NCI-H774 (cell line): ENCODE measurements around the gene VAPB.

ENCODE experiments used
- DNase-seq: peaks from one replicate; lab custom pipeline; 2025; lab: John Stamatoyannopoulos, UW

VAPB gene

DNA sequence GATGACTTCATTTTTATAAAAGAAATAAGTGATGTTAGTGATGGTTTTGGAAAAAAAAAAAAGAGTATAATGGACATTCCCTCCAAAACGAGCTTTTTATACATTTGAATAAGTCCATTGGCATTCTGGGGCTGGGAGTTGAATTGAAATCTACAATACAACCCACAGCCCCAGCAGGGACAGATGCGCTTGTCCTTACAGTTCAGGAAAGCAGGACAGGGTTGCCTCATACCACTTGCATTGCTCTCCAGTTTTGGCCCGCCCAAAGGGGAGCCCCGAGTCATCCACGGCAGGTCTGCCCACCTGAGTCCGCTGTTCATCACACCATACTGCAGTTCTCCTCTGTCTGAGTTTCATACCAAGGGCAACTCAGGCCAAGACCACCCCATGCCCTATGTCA is 46.2 kb downstream of the VAPB start:
- no peak for DNase-seq

DNA sequence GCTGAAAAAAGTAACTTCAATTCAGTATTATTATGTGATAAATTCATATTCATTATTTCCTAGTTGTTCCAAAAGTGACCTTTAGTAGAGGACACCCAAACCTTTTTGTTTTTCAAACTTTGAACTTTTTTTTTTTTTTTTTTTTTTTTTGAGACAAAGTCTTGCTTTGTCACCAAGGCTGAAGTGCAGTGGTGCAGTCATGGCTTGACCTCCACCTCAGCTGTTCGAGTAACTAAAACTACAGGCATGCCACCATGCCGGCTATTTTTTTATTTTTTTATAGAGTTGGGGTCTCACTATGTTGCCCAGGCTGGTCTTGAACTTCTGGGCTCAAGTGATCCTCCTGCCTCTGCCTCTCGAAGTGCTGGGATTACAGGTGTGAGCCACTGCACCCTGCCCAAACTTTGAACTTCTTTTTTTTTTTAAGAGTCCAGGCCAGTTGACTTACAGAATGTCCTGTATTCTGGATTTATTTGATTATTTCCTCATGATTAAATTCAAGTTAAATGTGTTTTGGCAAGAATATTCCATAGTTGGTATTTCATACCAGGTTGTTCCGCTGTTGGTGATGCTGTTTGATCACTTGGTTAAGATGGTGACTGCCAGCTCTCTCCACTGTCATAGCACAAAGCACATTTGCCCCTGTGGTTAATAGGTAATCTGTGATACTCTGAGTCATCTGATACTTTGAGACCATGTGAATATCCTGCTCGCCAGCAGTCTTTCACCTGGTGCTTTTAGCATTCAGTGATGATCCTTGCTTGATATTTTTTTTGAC is 48.0 kb downstream of the VAPB start:
- no peak for DNase-seq

DNA sequence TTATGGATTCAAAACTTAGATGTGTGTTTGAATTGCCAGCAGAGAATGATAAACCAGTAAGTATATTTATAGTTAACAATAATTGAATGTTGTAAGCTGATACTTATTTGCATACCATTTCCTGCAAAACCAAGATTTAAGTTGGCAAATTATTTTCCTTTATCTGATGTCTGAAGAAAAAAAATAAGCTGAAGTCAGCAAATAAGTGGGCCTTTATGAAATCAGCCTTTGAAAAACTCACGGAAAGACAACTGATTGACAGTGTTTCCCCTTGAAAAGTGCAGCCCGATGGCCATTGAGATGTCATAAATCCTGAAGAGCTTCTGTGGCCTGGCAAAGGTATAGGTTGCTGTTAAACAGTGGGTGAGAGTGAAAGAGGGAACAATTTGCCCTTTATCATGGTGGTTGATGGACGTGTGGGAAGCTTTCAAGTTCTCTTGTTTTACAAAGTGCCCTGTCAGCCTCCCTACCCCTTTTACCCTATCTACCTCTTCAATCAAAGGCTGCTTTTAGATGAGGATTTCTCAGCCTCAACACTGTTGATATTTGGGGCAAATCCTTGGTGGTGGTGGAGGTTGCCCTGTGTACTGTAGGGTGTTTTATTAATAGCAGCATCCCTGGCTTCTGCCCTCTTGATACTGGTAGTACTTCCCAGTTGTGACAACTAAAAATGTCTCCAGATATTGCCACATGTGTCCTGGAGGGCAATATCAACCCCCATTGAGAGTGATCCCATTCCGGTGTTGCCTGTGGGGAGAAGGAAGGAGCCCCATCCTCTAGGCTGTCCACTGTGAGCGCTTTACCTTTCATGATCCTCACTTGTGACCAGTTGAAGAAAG is 50.2 kb downstream of the VAPB start:
- no peak for DNase-seq

DNA sequence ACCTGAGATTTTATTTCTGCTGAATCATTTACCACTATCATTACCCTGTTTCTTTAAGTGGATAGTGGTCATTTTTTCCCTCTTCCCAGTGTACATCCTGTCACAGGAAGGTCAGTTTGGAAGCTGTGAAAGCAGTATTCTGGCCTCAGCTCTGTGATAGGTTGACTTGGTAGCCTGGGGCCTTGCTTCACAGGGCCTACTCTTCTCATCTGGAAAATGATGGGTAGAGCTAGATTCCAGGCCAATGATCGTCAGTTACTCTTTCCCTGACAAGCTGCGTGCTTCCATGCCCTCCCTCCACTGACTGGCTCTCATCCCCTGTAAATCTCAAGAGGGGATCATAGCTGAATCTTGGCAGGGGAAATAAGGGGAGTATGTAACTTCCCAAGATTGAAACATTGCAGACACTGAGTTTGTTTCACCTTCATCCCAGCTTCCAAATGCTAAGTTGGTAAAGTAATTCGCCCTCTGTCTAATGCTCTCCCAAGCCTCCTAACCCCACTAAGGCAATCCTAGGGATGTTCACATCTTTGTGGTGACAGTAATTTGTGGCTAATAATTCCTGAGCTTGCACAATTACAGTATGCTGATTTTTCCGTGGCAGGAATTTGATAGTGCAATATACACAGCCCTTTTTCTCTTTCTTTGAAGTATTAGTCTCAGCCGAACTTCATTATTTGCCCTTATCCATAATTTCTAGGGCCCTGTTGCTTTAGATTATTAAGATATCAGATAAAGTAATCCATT is 51.2 kb downstream of the VAPB start:
- DNase-seq = no peak

DNA sequence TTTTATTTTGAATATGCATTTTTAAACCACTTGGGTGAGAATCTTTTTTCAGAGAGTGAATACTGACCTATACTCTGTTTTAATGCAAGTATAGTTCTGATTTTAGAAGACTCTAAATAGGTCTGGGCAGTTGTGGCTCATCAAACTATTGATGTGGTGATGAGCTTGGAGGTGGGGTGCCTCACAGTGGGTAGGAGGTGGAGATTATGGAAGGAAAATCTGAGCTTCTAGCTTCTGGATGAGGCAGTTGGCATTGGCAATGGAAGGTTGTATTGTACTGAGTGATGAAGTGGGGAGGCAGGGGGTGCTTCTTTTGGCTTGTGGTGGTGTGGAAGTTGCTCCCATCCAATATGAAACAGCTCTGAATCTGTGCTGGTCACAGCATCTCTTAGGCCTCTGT is 52.7 kb downstream of the VAPB start:
- DNase-seq = no peak

DNA sequence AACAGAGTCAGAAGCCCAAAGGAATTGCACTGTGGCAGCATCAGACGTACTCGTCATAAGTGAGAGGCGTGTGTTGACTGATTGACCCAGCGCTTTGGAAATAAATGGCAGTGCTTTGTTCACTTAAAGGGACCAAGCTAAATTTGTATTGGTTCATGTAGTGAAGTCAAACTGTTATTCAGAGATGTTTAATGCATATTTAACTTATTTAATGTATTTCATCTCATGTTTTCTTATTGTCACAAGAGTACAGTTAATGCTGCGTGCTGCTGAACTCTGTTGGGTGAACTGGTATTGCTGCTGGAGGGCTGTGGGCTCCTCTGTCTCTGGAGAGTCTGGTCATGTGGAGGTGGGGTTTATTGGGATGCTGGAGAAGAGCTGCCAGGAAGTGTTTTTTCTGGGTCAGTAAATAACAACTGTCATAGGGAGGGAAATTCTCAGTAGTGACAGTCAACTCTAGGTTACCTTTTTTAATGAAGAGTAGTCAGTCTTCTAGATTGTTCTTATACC is 55.8 kb downstream of the VAPB start:
- DNase-seq = no peak

DNA sequence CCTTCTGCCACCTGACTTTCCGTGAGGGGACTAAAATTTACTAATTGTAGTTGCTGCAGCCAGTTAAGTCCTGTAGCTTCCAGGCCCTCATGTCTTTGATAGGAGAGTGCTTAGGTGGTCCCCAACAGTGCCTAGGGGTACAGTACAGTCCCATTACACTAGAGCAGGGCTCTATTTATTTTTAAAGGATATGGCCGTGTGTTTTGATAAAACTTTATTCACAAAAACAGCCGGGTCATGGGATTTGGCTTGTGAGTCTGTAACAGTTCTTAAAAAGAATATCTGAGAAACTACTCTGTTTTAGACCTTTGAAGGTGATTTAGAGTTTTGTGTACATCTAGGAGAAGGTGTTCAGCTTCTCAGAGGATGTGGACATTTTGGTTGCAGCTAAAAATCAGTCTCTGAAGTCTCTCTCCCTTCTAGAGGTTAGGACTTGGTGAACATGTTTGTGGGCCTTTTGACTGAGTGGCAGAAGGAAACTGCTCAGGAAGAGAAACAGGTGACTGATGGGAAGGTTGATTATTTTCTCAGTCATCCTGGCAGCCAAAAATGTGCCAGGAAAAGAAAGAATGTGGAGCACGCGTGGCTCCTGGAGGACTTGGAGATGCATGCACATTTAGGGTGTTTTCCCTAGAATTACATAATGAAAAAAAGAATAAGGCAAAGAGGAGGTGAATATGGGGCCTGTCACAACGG is 57.4 kb downstream of the VAPB start:
- no peak for DNase-seq

DNA sequence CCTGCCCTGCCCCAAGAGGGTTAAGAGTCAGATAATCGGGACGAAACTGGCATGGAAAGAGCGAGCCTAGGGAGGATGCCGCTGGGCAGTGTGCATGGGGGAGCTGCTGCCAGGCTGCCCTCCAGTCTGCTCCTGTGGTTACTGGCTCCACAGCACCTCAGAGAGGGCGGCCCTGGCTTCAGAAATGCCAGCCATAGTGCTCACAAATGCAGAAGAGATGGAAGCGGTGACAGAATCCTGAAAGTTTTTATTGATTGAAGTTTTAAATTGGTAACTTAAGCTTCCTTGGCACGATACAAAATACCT is 57.9 kb downstream of the VAPB start:
- DNase-seq = no peak

DNA sequence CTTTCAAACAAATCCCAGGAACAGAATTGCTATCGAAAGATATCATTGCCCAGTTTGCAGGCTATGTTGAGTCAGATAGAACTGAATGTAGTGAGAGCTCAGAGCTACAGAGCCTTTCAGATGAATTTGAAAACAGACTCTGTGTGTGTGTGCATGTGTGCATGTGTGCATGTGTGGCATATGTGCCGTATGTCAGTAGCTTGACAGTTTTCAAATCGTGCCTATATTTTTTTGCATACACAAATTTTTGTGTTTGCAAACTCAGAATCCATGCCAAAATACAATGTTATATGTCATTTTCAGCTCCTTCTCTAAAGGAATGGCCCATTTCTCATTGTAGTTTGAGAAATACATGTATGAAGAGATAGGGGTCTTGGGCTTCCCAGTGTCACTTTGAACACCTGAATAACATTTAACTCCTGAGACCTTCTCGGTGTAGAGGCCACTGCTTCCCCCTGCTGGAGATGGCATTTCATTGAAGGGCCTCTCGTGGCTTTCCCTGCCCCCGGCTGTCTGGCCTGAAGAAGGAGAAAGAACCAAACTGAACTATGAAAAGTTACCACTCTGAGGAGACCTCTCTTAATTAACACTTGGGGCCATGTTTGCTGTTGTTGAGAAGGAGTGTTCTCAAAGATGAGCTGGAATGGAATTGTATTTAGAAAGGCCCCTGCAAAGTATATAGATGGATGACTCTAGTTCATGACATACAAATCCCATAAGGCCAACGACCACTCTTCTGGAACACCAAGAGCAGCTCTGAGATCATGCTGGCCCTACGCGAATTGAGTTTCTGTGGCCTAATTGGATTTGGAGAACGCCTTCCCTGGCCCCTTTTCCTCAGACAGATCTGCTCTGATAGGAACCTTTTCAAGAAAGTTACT is 58.7 kb downstream of the VAPB start:
- DNase-seq = no peak

DNA sequence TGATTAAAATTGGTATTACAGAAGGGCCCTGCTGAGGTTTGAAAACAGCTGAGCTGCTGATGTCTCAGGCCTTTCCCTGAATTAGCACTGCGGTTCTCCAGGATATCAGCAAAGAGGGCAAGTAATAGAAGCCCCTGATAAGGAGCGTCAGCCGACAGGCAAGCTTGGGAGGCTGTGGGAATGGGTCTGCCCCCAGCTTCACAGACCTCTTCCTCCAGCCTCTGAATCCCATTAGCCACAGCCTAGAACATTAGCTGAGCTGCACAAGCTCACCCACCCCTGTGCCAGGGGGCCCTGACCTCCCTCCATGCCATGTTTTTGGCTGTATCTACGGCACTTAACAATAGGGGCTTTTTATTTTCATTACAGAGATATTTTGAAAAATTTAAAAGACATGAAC is 59.9 kb downstream of the VAPB start:
- DNase-seq = no peak

DNA sequence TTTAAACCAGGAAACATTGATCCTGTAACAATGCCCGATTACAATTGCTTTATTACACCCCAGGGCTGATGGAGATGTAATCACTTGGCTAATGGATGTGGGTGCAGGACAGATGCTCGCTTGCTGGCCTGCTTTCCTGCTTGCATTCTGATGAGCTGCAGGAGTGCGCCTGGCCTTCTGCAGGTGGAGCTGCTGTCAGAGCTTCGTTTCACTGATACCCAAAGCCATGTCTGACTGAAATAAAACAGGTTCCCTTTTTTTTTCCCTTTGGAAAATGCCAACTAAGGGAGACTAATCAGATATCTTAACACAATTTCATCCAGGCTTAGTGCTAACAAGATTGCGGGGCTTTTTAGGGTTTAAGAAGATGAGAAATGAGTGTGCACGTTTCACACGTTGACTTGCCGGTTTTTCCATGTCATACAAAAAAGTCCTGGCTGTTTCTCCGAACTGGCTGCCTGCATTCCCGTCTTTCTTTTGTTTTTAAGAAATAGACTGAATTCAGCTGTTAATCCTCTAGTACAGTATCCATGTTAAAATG is 60.7 kb downstream of the VAPB start:
- DNase-seq = no peak

DNA sequence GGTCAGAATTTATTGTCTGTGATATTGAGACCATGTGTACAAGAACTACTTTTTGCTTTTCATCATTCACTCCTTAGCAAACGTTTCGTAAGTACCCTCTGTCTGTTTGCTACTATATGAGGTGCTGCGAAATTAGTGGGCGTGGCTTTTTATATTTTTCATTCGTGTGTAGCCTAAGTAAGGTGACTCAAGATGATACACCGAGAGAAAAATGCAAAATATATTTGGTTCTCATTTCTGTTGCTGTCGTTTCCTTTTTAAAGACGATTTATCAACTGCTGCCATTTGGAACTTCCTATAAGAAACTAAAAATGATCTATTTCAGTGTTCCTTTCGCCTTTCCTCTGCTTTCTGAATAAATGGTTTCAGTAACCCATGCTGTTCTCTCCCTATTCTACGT is 61.2 kb downstream of the VAPB start:
- DNase-seq = no peak

DNA sequence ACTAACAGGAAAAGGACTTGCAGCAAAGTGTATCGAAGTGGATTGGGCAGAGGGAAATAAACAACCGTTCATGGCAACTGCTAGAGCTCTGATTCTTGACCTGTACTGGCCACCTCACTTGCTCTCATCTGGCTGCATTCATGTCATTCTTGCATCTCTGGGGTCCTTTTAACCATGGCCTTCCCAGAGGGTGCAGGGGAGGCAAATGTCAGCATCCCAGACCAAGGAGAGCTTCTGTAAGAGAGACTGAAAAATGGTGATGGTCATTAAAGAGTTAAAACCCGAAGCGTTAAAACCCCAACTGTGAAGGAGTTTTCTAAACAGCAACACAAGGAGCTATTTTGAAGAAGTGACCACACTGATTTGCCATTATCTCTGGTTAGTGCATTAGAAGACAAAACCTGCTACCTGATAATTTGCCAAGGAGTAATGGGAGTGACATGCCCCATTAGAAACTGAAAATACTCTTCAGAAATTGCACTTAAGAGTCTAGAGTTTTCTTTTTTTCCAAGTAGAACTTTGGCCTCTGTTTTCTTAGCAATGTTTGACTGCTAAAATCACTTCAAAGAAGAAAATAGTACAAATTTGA is 63.7 kb downstream of the VAPB start:
- DNase-seq = no peak

DNA sequence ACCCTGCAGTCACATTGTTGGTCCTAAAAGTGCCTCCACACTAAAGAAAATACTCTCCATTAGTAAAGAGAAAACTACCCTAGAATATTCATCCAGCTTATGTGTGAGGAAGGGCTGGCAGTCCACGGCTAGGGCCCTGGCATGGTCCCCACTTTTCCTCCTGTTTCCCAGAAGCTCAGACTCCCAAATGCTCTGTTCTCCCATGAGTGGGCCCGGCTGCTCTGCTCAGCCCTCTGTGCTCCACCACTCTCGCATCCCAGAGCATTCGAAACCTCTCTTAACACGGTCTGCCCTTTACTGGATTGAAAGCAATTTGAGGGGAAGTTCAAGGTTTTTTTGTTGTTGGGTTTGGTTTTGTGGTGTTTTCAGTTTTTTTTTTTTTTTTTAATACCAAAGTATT is 64.4 kb downstream of the VAPB start:
- no peak for DNase-seq

DNA sequence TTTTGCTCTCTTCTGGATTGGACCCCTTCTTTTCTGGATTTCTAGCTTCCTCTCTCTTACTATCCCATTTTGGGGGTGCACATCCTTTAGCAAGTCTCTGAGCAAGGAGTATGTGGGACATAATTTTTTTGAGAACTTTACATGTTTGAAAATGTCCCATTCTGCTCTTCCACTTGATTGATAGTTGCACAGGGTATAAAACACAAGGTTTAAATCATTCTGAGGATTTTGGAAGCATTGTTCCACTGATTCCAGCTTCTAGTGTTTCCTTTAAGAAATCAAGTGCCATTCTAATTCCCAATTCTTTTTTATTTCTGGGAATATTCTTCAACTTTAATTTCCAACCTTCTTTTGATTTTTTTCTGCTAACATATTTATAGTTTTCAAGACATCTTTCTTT is 65.4 kb downstream of the VAPB start:
- no peak for DNase-seq

DNA sequence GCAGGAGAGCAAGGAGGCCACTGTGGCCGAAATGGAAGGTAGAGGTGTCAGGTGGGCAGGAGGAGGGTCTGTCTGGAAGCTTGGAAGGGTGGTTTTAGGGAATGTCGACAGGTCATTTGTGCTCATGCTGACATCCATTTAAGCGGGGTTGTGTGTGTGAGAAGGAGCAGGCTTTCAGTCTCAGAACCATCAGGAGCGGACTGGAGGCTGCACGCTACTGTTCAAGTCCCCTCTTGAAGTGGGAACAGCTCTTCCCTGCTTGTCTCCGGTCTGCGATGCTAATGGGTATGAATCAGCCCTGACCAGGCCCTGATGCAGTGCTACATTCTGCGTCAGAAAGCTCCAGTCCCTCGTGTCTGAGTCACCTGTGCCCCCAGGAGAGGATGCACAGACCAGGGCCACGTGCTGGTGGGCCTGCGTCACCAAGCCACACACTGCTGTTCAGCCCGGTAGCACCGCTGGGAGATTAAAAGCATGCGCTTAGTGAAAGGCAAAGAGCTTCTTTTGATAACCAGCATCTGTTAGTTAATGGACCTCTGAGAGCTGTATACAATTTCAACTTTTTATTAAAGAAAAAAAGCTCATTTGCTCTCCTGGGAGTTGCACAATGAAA is 68.2 kb downstream of the VAPB start:
- no peak for DNase-seq

DNA sequence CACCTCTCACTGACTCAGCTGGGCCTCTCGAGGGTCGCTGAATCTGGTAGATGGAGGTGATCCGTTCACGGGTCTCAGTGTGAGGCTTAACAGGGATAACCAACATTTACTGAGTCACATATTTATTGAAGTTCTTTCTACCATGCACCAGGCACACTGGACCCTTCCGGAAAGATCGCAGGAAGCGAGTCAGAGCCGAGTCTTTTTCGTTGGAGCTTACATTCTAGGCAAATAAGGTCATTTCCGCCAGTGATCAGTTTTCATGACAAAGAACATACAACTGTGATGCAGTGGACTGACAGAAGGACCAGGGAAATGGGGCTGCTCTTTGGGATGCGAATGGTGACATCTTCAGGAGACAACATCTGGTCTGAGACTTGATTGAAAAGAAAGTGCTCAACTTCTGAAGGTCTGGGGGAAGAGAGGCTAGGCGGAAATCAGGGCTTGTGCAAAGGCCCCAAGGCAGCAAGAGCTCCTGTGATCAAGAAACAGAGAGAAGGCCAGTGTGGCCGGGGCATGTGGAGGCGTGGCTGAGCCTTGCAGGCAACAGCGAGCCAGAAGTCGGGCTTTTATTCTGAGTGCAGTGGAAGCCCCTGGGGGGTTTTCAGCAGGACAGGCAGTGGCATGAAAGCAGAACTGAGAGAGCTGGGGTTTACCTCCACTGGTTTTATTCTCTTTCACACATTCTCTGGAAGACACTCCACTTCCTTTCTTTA is 69.5 kb downstream of the VAPB start:
- no peak for DNase-seq

DNA sequence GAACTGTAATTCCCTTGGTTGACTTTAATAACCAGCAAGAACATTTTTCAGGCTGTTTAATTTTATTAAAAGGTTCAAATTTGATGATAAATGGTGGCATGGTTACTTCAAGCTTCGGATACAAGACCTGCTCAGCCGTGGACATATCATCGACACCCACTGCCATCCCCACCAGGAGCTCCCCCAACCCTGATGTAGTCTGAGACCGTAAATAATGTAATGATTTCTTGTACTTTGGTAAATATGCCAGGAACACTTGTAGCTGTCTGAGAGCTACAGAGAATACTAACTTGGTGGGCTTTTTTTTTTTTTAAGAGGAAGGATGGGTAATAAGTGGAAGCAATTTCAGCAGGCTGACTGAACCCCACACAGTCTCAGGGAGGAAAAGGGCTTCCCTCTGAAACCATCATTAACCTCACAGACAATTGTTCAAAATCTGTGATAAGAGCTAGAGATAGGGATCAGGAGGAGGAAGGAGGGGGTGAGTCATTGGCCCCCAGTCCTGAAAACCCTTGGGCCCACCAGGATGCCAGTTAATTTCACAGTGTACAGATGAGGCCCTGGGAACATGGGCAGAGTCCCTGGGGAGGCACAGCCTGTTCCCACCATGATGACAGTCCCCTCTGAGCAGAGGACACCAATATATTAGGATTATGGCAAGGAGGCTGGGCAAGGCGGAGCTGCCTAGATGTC is 70.2 kb downstream of the VAPB start:
- no peak for DNase-seq

DNA sequence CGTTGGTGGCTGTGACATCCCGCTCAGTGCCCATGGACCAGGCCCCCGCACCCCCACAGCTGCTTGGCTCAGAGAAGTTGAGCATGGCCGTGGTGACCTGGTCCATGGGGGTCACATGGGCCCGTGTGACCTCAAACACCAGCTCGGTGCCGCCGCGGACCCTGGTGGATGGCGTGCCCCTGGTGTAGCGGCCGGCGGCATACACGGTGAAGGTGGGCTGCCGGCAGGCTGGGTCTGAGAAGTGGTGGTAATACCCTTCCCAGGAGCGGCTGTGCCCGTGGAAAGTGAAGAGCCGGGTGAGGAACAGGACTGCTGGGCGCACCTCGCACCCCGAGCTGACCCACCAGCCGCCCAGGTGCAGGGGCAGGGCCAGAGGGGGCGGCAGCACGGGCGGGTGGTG is 72.1 kb downstream of the VAPB start:
- no peak for DNase-seq
